Gastrocnemius medialis (tissue), 4 donors: ENCODE results near the gene SPATA31E1.

Source experiments
- CTCF ChIP-seq, 5 experiments: fragments of 450-650 bp in 3 of 5; fragments of 200-600 bp in 2 of 5; sonication (generic) in 2 of 5; IDR thresholded peaks in 4 of 5; conservative IDR thresholded peaks in 1 of 5; 1 replicate in 4 of 5; 2 replicates in 1 of 5; pipeline ENCODE4 v1.5.1; 2016 to 2019; ENCODE audit warnings: antibody characterized with exemption in 5 of 5, mild to moderate bottlenecking in 3 of 5, moderate library complexity in 3 of 5
- POLR2A ChIP-seq, 2 donors: fragments of 450-650 bp; IDR thresholded peaks; one replicate each; pipeline ENCODE4 v1.6.1; 2017; ENCODE audit warnings: antibody characterized with exemption in 2 of 2, mild to moderate bottlenecking in 2 of 2, moderate library complexity in 2 of 2

- TF ChIP-seq CTCF (IDR thresholded peaks at IDR 0.05 in 4 of 5, conservative IDR thresholded peaks at IDR 0.05 in 1 of 5) (no peak), POLR2A (IDR thresholded peaks at IDR 0.05) (no peak)
Measured at GRCh38 chr9:87886933-87887505, 4.3 kb downstream of the SPATA31E1 start.
